BJ (cell line): ENCODE results near the gene C2orf49. TPM values are rescaled to one million over a fixed set of nuclear protein-coding genes. Genes with fewer than 3 reads are reported as not detected.
A peak's percentile ranks its signal among the peaks of the same experiment; 100 is the strongest.

ENCODE experiments used
- CTCF ChIA-PET: fragments of 350-600 bp; formaldehyde crosslinking; extraction: SDS; loops from one replicate; lab custom pipeline; 2021; ENCODE audit warnings: antibody characterized with exemption, inconsistent platforms; lab: Yijun Ruan, JAX
- POLR2A ChIA-PET: fragments of 300-600 bp; sonication (Branson Sonifier 250); formaldehyde crosslinking; extraction: SDS; loops from one replicate; lab custom pipeline; 2021; ENCODE audit warnings: antibody characterized with exemption; lab: Charles Lee
- DNase-seq: peaks from one replicate; pipeline ENCODE4 v3.0.0-alpha.2; 2011; ENCODE audit warnings: low read depth
- H3K27me3 ChIP-seq: 2 replicates; pipeline ENCODE4 v1.6.0; 2011; ENCODE audit warnings: low read length; ENCODE audit not compliant: control insufficient read depth, insufficient read depth
- H3K36me3 ChIP-seq: 2 replicates; pipeline ENCODE4 v1.5.1; 2011; ENCODE audit warnings: low read length; ENCODE audit not compliant: control insufficient read depth, insufficient read depth
- H3K4me3 ChIP-seq: 2 replicates; pipeline ENCODE4 v1.5.1; 2011; ENCODE audit warnings: low read depth, mild to moderate bottlenecking, control low read depth, low read length
- CTCF ChIP-seq: IDR thresholded peaks from 2 replicates; pipeline ENCODE4 v1.5.1; 2011; ENCODE audit warnings: low read depth, mild to moderate bottlenecking, control low read depth, inconsistent platforms, low read length, moderate library complexity; ENCODE audit not compliant: insufficient read depth
- polyA minus RNA-seq: library from RNA; depleted of rRNA, polyadenylated mRNA; stranded (reverse); fragments of >200 nt; gene quantifications from 2 replicates; pipeline ENCODE4 v1.2.3, GENCODE V29; 2011; rRNA and poly(A)+ RNA removed
- polyA plus RNA-seq: library from polyadenylated mRNA; depleted of rRNA; stranded (reverse); fragments of >200 nt; gene quantifications from 2 replicates; pipeline ENCODE4 v1.2.3, GENCODE V29; 2011; rRNA removed

C2orf49 gene
- polyA plus RNA-seq = 12.2 and 14.6 TPM in 2 replicates
- polyA minus RNA-seq = 4.7 TPM in 2 replicates

- no peaks in the 10 kb centered on the region for H3K27me3 ChIP-seq
- peak within 1 kb of the TSS; percentile 66 for H3K4me3 ChIP-seq
- H3K36me3 ChIP-seq = no peaks in the 10 kb centered on the region; the same call in 1 of the 2 replicates
- no peak for TF ChIP-seq CTCF
- POLR2A ChIA-PET = no interaction called here
- CTCF ChIA-PET = interaction anchor here (0.6 to 1.4 kb wide), 5 partner anchors 9 to 240 kb away, joined by 3 to 4 read pairs (median 3); no protein-coding TSS in a partner anchor
- no peak for DNase-seq
Observed at GRCh38 chr2:105337122-105338019, at the start of gene C2orf49. TSS of gene C2orf49 (plus strand) at chr2:105337540. CDS start at chr2:105337588, 48 bp downstream.

GRCh38 chr2:105287692-105288091, 49.6 kb upstream of the C2orf49 start:
- no peak for DNase-seq
- Histone ChIP-seq H3K36me3 (peaks cover 3% of the 10 kb centered on the region; the same call in 1 of the 2 replicates), H3K4me3 (no peak overlapping the region), H3K27me3 (no peaks in the 10 kb centered on the region)
- TF ChIP-seq CTCF = peak; percentile 48
- ChIA-PET POLR2A (no interaction called here), CTCF (interaction anchor here (0.8 to 3.0 kb wide), 7 partner anchors 8 to 173 kb away, joined by 3 to 15 read pairs (median 5); no protein-coding TSS in a partner anchor)

DNA sequence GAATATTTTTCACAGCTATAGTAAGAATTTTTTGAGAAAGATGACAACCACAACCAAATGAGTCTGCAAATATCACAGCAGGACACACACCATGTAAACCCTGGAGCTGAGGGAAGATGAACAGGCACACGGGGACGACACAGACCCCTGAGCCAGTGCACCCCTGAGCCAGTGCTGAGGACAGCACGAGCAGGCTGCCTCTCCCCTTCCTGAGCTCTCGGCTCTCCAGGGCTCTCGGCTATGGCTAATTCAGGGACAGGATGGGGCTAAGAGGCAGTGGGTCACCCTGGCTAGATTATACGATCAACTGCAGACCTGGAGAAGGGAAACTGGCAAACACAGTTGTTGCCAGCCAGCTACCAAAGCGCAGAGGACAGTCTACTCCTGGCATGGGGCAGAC, 49.2 kb upstream of the C2orf49 start:
- DNase-seq = no peak
- no peak overlapping the region for H3K4me3 ChIP-seq
- ChIA-PET POLR2A (no interaction called here), CTCF (interaction anchor here (0.8 to 3.0 kb wide), 7 partner anchors 9 to 173 kb away, joined by 3 to 15 read pairs (median 5); no protein-coding TSS in a partner anchor)
- H3K27me3 ChIP-seq = no peaks in the 10 kb centered on the region
- peaks cover 3% of the 10 kb centered on the region; the same call in 1 of the 2 replicates for H3K36me3 ChIP-seq
- TF ChIP-seq CTCF = no peak

DNA sequence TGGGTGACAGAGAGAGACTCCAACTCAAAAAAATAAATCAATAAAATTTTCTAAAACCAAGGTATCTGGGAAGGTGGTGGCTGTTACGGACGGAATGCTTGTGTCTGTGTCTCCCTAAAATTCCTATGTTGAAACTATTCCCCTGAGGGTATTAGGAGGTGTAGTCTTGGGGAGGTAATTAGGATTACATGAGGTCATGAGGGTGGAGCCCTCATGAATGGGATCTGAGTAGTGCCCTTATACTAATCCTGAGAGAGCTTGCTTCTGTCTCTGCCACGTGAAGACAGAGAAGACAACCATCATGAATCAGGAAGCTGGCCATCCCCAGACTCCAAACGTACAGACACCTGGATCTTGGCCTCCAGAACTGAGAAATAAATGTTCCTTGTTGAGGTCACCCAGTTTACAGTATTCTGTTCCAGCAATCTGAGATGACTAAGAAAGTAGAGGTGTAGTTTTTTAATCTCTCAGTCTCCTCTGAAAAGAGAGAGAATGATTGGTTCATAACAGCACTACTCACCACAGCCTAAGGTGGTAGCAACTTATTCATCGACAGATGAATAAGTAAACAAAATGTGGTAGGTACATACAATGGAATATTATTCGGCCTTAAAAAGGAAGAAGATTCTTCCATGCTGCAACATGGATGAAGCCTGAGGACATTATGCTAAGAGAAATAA, 46.2 kb upstream of the C2orf49 start:
- ChIA-PET CTCF (interaction anchor here (0.6 kb wide), 1 partner anchor 145 kb away, joined by 3 read pairs; no protein-coding TSS in a partner anchor), POLR2A (interaction anchor here (0.6 kb wide), 1 partner anchor 10 kb away, joined by 6 read pairs; no protein-coding TSS in a partner anchor)
- no peak for TF ChIP-seq CTCF
- no peak for DNase-seq
- H3K36me3 ChIP-seq = peaks cover under 1% of the 10 kb centered on the region
- no peaks in the 10 kb centered on the region for H3K27me3 ChIP-seq
- no peak overlapping the region for H3K4me3 ChIP-seq

DNA sequence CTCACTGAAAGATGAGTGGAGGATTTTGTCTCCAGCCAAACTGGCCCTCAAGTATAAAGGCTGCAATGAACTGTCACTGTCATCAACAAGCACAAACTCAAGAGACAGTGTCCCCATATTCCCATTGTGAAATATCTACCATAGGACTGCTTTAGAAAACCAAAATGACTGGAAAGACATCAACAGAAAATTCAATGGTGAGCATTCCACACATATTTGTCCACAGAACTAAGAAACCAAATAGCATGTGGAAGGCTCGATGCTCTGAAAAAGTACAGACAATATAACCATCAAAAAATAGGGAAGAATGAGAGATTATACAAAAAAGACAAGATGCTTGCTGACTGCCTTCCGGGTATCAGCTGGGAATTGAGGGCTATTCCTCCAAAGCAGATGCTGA, 45.4 kb upstream of the C2orf49 start:
- CTCF ChIA-PET = interaction anchor here (0.7 to 4.4 kb wide), 3 partner anchors 55 to 193 kb away, joined by 3 to 53 read pairs (median 3); no protein-coding TSS in a partner anchor
- no peak for TF ChIP-seq CTCF
- DNase-seq = no peak
- POLR2A ChIA-PET = no interaction called here
- Histone ChIP-seq H3K27me3 (no peaks in the 10 kb centered on the region), H3K36me3 (peaks cover 1% of the 10 kb centered on the region), H3K4me3 (no peak overlapping the region)
